GM12878 (cell line): ENCODE results near the gene GPM6B. TPM values are rescaled to one million over a fixed set of nuclear protein-coding genes. Genes with fewer than 3 reads are reported as not detected.

ENCODE experiments used
- ATAC-seq: fragments of 200-7000 bp; cut with Tn5 transposase; 3 replicates; pipeline ENCODE4 v1.9.1; 2020; ENCODE audit warnings: mild to moderate bottlenecking, moderate library complexity
- Bru-seq: library from RNA; stranded (reverse); fragments of 400-500 nt; gene quantifications from one replicate; lab custom pipeline; 2021; lab: Mats Ljungman, UMichigan
- BruChase-seq, 2 experiments: library from RNA; stranded (reverse); fragments of 400-500 nt; gene quantifications; one replicate each; lab custom pipeline; 2021; lab: Mats Ljungman, UMichigan
- BruUV-seq: library from RNA; stranded (reverse); fragments of 400-500 nt; replicated peaks from 2 replicates; lab custom pipeline; 2021; lab: Mats Ljungman, UMichigan
- CTCF ChIA-PET: fragments of 300-600 bp; sonication (Branson Sonifier 250); formaldehyde crosslinking; extraction: SDS; loops from one replicate; lab custom pipeline; 2021; ENCODE audit warnings: inconsistent platforms; lab: Yijun Ruan, JAX
- POLR2A ChIA-PET: fragments of 350-600 bp; formaldehyde crosslinking; extraction: SDS; loops from one replicate; lab custom pipeline; 2021; ENCODE audit warnings: inconsistent platforms; lab: Charles Lee
- RAD21 ChIA-PET: fragments of 300-600 bp; sonication (Branson Sonifier 250); formaldehyde crosslinking; loops from one replicate; lab custom pipeline; 2023; ENCODE audit warnings: antibody characterized with exemption; ENCODE audit not compliant: unreplicated experiment; lab: Charles Lee
- SMC1A ChIA-PET: fragments of 300-600 bp; sonication (Branson Sonifier 250); formaldehyde crosslinking; loops from one replicate; lab custom pipeline; 2023; ENCODE audit not compliant: unreplicated experiment, uncharacterized antibody; lab: Charles Lee
- DNase-seq: peaks from one replicate; pipeline ENCODE4 v3.0.0-alpha.2; 2011; ENCODE audit warnings: low read depth, low spot score
- FAIRE-seq: peaks from 3 replicates; lab custom pipeline; 2011; peaks lifted over from hg19 to GRCh38; lab: Jason Lieb, UNC
- H2AFZ ChIP-seq: 2 replicates; pipeline ENCODE4 v1.6.0; 2011; ENCODE audit warnings: low read depth, low read length, control low read depth; ENCODE audit not compliant: control insufficient read depth
- H3K27ac ChIP-seq: 2 replicates; pipeline ENCODE4 v1.5.1; 2011; ENCODE audit warnings: control low read depth; ENCODE audit not compliant: control insufficient read depth, insufficient read depth
- H3K27me3 ChIP-seq, 2 experiments: replicated peaks in 1 of 2; 2 replicates each; pipeline versions ENCODE4 v1.6.0 to v1.6.1; 2011; ENCODE audit warnings: low read length in 1 of 2; ENCODE audit not compliant: control insufficient read depth in 2 of 2, insufficient read depth in 2 of 2
- H3K36me3 ChIP-seq, 2 experiments: 2 replicates each; pipeline ENCODE4 v1.5.1; 2011; ENCODE audit warnings: low read length in 1 of 2; ENCODE audit not compliant: control insufficient read depth in 2 of 2, insufficient read depth in 2 of 2
- H3K4me1 ChIP-seq: 2 replicates; pipeline ENCODE4 v1.6.1; 2011; ENCODE audit warnings: mild to moderate bottlenecking, low read length, moderate library complexity, mixed read lengths; ENCODE audit not compliant: control insufficient read depth, insufficient read depth
- H3K4me2 ChIP-seq: 2 replicates; pipeline ENCODE4 v1.6.0; 2011; ENCODE audit warnings: control low read depth; ENCODE audit not compliant: control insufficient read depth, insufficient read depth
- H3K4me3 ChIP-seq: fragments of 200-600 bp; sonication (generic); 2 replicates; pipeline ENCODE4 v1.5.1; 2016
- H3K79me2 ChIP-seq: 2 replicates; pipeline ENCODE4 v1.6.0; 2011; ENCODE audit warnings: low read length; ENCODE audit not compliant: control insufficient read depth, insufficient read depth
- H3K9ac ChIP-seq: 2 replicates; pipeline ENCODE4 v1.8.0; 2011; ENCODE audit warnings: low read length, control low read depth, mixed read lengths; ENCODE audit not compliant: control insufficient read depth, insufficient read depth
- H3K9me3 ChIP-seq: replicated peaks from 3 replicates; pipeline ENCODE4 v1.5.1; 2011; ENCODE audit warnings: mild to moderate bottlenecking, low read length; ENCODE audit not compliant: control insufficient read depth, insufficient read depth
- H4K20me1 ChIP-seq: 2 replicates; pipeline ENCODE4 v1.6.0; 2011; ENCODE audit not compliant: control insufficient read depth, insufficient read depth
- CREB1 ChIP-seq: IDR thresholded peaks from 2 replicates; pipeline ENCODE4 v1.6.1; 2012; ENCODE audit warnings: low read depth, mild to moderate bottlenecking, inconsistent platforms
- EZH2 ChIP-seq: IDR thresholded peaks from 2 replicates; pipeline ENCODE4 v1.6.1; 2012; ENCODE audit warnings: low read depth, mild to moderate bottlenecking, control low read depth, inconsistent platforms, low read length, borderline replicate concordance; ENCODE audit not compliant: control insufficient read depth
- FOS ChIP-seq: IDR thresholded peaks from 3 replicates; pipeline ENCODE4 v1.6.1; 2011; ENCODE audit warnings: borderline replicate concordance; ENCODE audit not compliant: insufficient read length; ENCODE audit errors: extremely low read depth
- HCFC1 ChIP-seq: fragments of 150-350 bp; IDR thresholded peaks from 2 replicates; pipeline ENCODE4 v1.6.1; 2014; ENCODE audit warnings: low read length
- IKZF2 ChIP-seq, 2 experiments: fragments of 450-650 bp; IDR thresholded peaks; 2 replicates each; pipeline ENCODE4 v1.6.1; 2017; ENCODE audit warnings: mild to moderate bottlenecking in 2 of 2, moderate library complexity in 2 of 2
- IRF4 ChIP-seq: IDR thresholded peaks from 2 replicates; pipeline ENCODE4 v1.6.1; 2011; ENCODE audit warnings: low read depth, low read length
- KLF5 ChIP-seq: fragments of 450-650 bp; IDR thresholded peaks from 2 replicates; pipeline ENCODE4 v1.6.1; 2014; ENCODE audit warnings: mild to moderate bottlenecking; ENCODE audit not compliant: partially characterized antibody
- MAX ChIP-seq: IDR thresholded peaks from 2 replicates; pipeline ENCODE4 v1.6.1; 2012; ENCODE audit warnings: low read depth, low read length, improper control_type of control experiment
- NBN ChIP-seq: fragments of 450-650 bp; IDR thresholded peaks from 2 replicates; pipeline ENCODE4 v1.6.1; 2016
- POLR2AphosphoS5 ChIP-seq: IDR thresholded peaks from 2 replicates; pipeline ENCODE4 v1.6.1; 2011; ENCODE audit warnings: mild to moderate bottlenecking, low read length, inconsistent platforms
- RCOR1 ChIP-seq: conservative IDR thresholded peaks from 2 replicates; pipeline ENCODE4 v1.6.1; 2012; ENCODE audit warnings: low read depth, low read length, improper control_type of control experiment
- TCF12 ChIP-seq: IDR thresholded peaks from 2 replicates; pipeline ENCODE4 v1.6.1; 2011; ENCODE audit warnings: low read depth, mild to moderate bottlenecking, low read length
- ZNF207 ChIP-seq: fragments of 450-650 bp; IDR thresholded peaks from 2 replicates; pipeline ENCODE4 v1.6.1; 2014; ENCODE audit warnings: antibody characterized with exemption, mild to moderate bottlenecking, borderline replicate concordance
- WGBS: methylation state at CpG from one replicate; pipeline ENCODE4 v1.1.6; 2016; ENCODE audit warnings: low lambda C conversion rate; ENCODE audit not compliant: insufficient replicate concordance, insufficient coverage; ENCODE audit errors: missing lambda C conversion rate; 5-methylcytosine and 5-hydroxymethylcytosine counted together
- in situ Hi-C: fragments of 300-500 bp; cut with MboI; formaldehyde crosslinking; loops from 9 replicates; pipeline ENCODE4 v1.14.3; 2018; ENCODE audit warnings: mixed read lengths
- intact Hi-C: fragments of 100-400 bp; cut with micrococcal nuclease; formaldehyde crosslinking; loops from one replicate; pipeline ENCODE4 v1.14.2; 2022; ENCODE audit not compliant: unreplicated experiment
- long read RNA-seq, 2 experiments: library from polyadenylated mRNA; unstranded; transcript quantifications; one replicate each; pipeline ENCODE4 v2.0.0, GENCODE V29; 2019 to 2020
- polyA minus RNA-seq, 3 experiments: library from RNA; depleted of rRNA, polyadenylated mRNA; stranded (reverse); fragments of >200 nt; gene quantifications; 2 replicates each; pipeline ENCODE4 v1.2.3, GENCODE V29; 2011
- polyA plus RNA-seq, 11 experiments: library from polyadenylated mRNA; depleted of rRNA in 4 of 11; unstranded in 6 of 11; stranded (reverse) in 5 of 11; fragments of >200 nt; fragmentation: Nextera tagmentation in 4 of 11; fragmentation: Illumina TruSeq in 1 of 11; extraction: Ambion mirVana in 4 of 11; extraction: Trizol in 1 of 11; gene quantifications; 1 replicate in 1 of 11; 2 replicates in 10 of 11; pipeline versions ENCODE4 v1.2.1 to v1.2.3, GENCODE V29; 2011 to 2016; ENCODE audit warnings: inconsistent platforms in 2 of 11, missing spikeins in 2 of 11, low read depth in 1 of 11
- total RNA-seq, 4 experiments: library from RNA; depleted of rRNA in 3 of 4; stranded (reverse); fragments of >200 nt in 3 of 4; fragmentation: Illumina TruSeq in 1 of 4; extraction: Trizol in 1 of 4; gene quantifications; 2 replicates each; pipeline versions ENCODE4 v1.2.1 to v1.2.3, GENCODE V29; 2013 to 2021
- TF ChIP-seq, protein P1 (sequence below), 3 experiments: IDR thresholded peaks in 2 of 3; conservative IDR thresholded peaks in 1 of 3; 2 replicates each; pipeline ENCODE4 v1.5.1; 2011; ENCODE audit warnings: low read depth in 3 of 3, low read length in 3 of 3, mild to moderate bottlenecking in 3 of 3, control low read depth in 2 of 3, moderate library complexity in 2 of 3, inconsistent platforms in 1 of 3, mixed read lengths in 1 of 3; ENCODE audit not compliant: control insufficient read depth in 2 of 3, insufficient read depth in 1 of 3; ENCODE audit errors: extremely low read depth in 1 of 3

Gene GPM6B, protein sequence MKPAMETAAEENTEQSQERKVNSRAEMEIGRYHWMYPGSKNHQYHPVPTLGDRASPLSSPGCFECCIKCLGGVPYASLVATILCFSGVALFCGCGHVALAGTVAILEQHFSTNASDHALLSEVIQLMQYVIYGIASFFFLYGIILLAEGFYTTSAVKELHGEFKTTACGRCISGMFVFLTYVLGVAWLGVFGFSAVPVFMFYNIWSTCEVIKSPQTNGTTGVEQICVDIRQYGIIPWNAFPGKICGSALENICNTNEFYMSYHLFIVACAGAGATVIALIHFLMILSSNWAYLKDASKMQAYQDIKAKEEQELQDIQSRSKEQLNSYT
- total RNA-seq (2013; cell fraction: nucleolus; rRNA removed), result 0.34 and 0.79 TPM in 2 replicates
- total RNA-seq (2014; rRNA removed), result 0.33 TPM in 1 of 2 replicates, not detected in the other
- 0.04 TPM in 1 of 2 replicates, not detected in the other for total RNA-seq (2014; rRNA removed; fragmentation: Illumina TruSeq; extraction: Trizol)
- total RNA-seq (2021), result 0.21 TPM in 1 of 2 replicates, not detected in the other
- polyA plus RNA-seq (2011; ENCODE audit: low read depth), result 0.24 TPM
- polyA plus RNA-seq (2011; rRNA removed), result 0.42 and 0.48 TPM in 2 replicates
- polyA plus RNA-seq (2011; cell fraction: cytosol; rRNA removed), result 0.35 and 0.45 TPM in 2 replicates
- polyA plus RNA-seq (2011; cell fraction: nucleus; rRNA removed), result 0.29 and 0.43 TPM in 2 replicates
- polyA plus RNA-seq (2012), result 0.62 TPM in 2 replicates
- polyA plus RNA-seq (2014; fragmentation: Illumina TruSeq; extraction: Trizol), result 0.01 TPM in 1 of 2 replicates, not detected in the other
- polyA plus RNA-seq (2014; fragmentation: Nextera tagmentation; extraction: Ambion mirVana), result under 1 TPM; 0.26 to 0.53 TPM
- polyA plus RNA-seq (2014; rRNA removed), result 0.05 TPM in 1 of 2 replicates, not detected in the other
- 1 to 10 TPM; 2.6 TPM for polyA plus RNA-seq (2016; fragmentation: Nextera tagmentation; extraction: Ambion mirVana)
- polyA minus RNA-seq (2011; rRNA and poly(A)+ RNA removed), result 0.07 and 2.2 TPM in 2 replicates
- polyA minus RNA-seq (2011; cell fraction: cytosol; rRNA and poly(A)+ RNA removed), result not detected in 2 replicates
- 0.24 TPM in 1 of 2 replicates, not detected in the other for polyA minus RNA-seq (2011; cell fraction: nucleus; rRNA and poly(A)+ RNA removed)
- percentile 12 among the genes with signal in this experiment for Bru-seq, nascent RNA
- BruChase-seq, experiment 1, labeled RNA remaining after a 6-hour chase, result percentile 10 among the genes with signal in this experiment
- BruChase-seq, experiment 2, labeled RNA remaining after a 2-hour chase, result percentile 16 among the genes with signal in this experiment
- long read RNA-seq, experiment 1, result 0 reads
- long read RNA-seq, experiment 2, partial matches to known transcripts, result 2 of 33 reads
- long read RNA-seq, experiment 2, other reads (novel, unspliced or antisense), result 31 of 33 reads

- Histone ChIP-seq H3K9ac (no peak within 1 kb of the TSS), H3K4me3 (no peak within 1 kb of the TSS), H3K79me2 (no peaks in the 10 kb centered on the region), H3K27me3 (no peaks in the 10 kb centered on the region; a peak in 1 of 4 replicates), H3K9me3 (no peaks in the 10 kb centered on the region), H4K20me1 (no peaks in the 10 kb centered on the region), H2AFZ (no peak within 1 kb of the TSS), H3K27ac (no peak within 1 kb of the TSS), H3K4me2 (no peak within 1 kb of the TSS), H3K36me3 (no peaks in the 10 kb centered on the region), H3K4me1 (no peaks in the 10 kb centered on the region)
- intact Hi-C loops, result no loop called here
- DNase-seq (no peak), FAIRE-seq (no peak), ATAC-seq (no peak)
- RAD21 ChIA-PET, result no interaction called here
- WGBS, result 27% methylated on average over 18 of the region's 19 CpGs
- POLR2A ChIA-PET, result no interaction called here
- CTCF ChIA-PET, result no interaction called here
- TF ChIP-seq EZH2 (no peak), POLR2AphosphoS5 (no peak), ZNF207 (no peak), CREB1 (no peak), NBN (no peak), HCFC1 (no peak), MAX (no peak), TCF12 (no peak), KLF5 (no peak), RCOR1 (no peak), IRF4 (no peak), IKZF2 (IDR thresholded peaks at IDR 0.05) (no peak), FOS (no peak)
- TF ChIP-seq, protein P1, sequence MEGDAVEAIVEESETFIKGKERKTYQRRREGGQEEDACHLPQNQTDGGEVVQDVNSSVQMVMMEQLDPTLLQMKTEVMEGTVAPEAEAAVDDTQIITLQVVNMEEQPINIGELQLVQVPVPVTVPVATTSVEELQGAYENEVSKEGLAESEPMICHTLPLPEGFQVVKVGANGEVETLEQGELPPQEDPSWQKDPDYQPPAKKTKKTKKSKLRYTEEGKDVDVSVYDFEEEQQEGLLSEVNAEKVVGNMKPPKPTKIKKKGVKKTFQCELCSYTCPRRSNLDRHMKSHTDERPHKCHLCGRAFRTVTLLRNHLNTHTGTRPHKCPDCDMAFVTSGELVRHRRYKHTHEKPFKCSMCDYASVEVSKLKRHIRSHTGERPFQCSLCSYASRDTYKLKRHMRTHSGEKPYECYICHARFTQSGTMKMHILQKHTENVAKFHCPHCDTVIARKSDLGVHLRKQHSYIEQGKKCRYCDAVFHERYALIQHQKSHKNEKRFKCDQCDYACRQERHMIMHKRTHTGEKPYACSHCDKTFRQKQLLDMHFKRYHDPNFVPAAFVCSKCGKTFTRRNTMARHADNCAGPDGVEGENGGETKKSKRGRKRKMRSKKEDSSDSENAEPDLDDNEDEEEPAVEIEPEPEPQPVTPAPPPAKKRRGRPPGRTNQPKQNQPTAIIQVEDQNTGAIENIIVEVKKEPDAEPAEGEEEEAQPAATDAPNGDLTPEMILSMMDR (IDR thresholded peaks at IDR 0.05 in 2 of 3, conservative IDR thresholded peaks at IDR 0.05 in 1 of 3; ENCODE audit: control insufficient read depth in 2 of 3, extremely low read depth in 1 of 3, insufficient read depth in 1 of 3, low read depth in 3 of 3, low read length in 3 of 3), result no peak
- in situ Hi-C loops, result no loop called here
- SMC1A ChIA-PET, result interaction anchor here (1.3 kb wide), 1 partner anchor 11 kb away, joined by 3 read pairs; no protein-coding TSS in a partner anchor
- BruUV-seq, result no TSS peak
Observed at GRCh38 chrX:13816643-13817627, at the start of gene GPM6B. TSS of gene GPM6B (minus strand) at chrX:13817093. CDS start at chrX:13816904, 189 bp downstream.
